IPS-15b (cell line): ENCODE data around the gene SESTD1.

ENCODE experiments used
- H3K27me3 ChIP-seq: one replicate; pipeline ENCODE4 v1.6.1; 2013; ENCODE audit warnings: low read length; ENCODE audit not compliant: control insufficient read depth, insufficient read depth
- H3K36me3 ChIP-seq: one replicate; pipeline ENCODE4 v1.6.1; 2013; ENCODE audit warnings: low read length; ENCODE audit not compliant: control insufficient read depth, insufficient read depth
- H3K4me1 ChIP-seq: one replicate; pipeline ENCODE4 v1.6.1; 2013; ENCODE audit warnings: mild to moderate bottlenecking, low read length; ENCODE audit not compliant: control insufficient read depth, insufficient read depth
- H3K4me3 ChIP-seq: one replicate; pipeline ENCODE4 v1.5.1; 2013; ENCODE audit warnings: low read depth, low read length
- H3K9ac ChIP-seq: one replicate; pipeline ENCODE4 v1.6.1; 2013; ENCODE audit warnings: low read depth, mild to moderate bottlenecking, low read length
- H3K9me3 ChIP-seq: one replicate; pipeline ENCODE4 v1.6.1; 2013; ENCODE audit warnings: mild to moderate bottlenecking, low read length; ENCODE audit not compliant: control insufficient read depth, insufficient read depth

The SESTD1 gene

GRCh38 chr2:179290329-179290728 is 25.7 kb upstream of the SESTD1 start:
- Histone ChIP-seq H3K27me3 (no peaks in the 10 kb centered on the region), H3K9me3 (no peaks in the 10 kb centered on the region), H3K9ac (no peak overlapping the region), H3K4me3 (no peak overlapping the region), H3K36me3 (no peaks in the 10 kb centered on the region), H3K4me1 (no peaks in the 10 kb centered on the region)

- no peaks in the 10 kb centered on the region for H3K27me3 ChIP-seq
- H3K4me1 ChIP-seq, result no peaks in the 10 kb centered on the region
- H3K4me3 ChIP-seq, result no peak overlapping the region
- H3K9me3 ChIP-seq, result no peaks in the 10 kb centered on the region
- H3K9ac ChIP-seq, result no peak overlapping the region
- no peaks in the 10 kb centered on the region for H3K36me3 ChIP-seq
These were observed 20.4 kb upstream of the SESTD1 start for GRCh38 chr2:179285060-179285459.

GRCh38 chr2:179277429-179278196 is 13.0 kb upstream of the SESTD1 start:
- H3K4me1 ChIP-seq, result no peaks in the 10 kb centered on the region
- no peak overlapping the region for H3K9ac ChIP-seq
- H3K36me3 ChIP-seq, result no peaks in the 10 kb centered on the region
- H3K9me3 ChIP-seq, result no peaks in the 10 kb centered on the region
- no peaks in the 10 kb centered on the region for H3K27me3 ChIP-seq
- H3K4me3 ChIP-seq, result no peak overlapping the region

GRCh38 chr2:179275253-179276012 is 10.8 kb upstream of the SESTD1 start:
- Histone ChIP-seq H3K4me1 (no peaks in the 10 kb centered on the region), H3K9me3 (no peaks in the 10 kb centered on the region), H3K36me3 (no peaks in the 10 kb centered on the region), H3K9ac (no peak overlapping the region), H3K27me3 (no peaks in the 10 kb centered on the region), H3K4me3 (no peak overlapping the region)

GRCh38 chr2:179274749-179275148 is 10.1 kb upstream of the SESTD1 start:
- H3K9ac ChIP-seq, result no peak overlapping the region
- no peaks in the 10 kb centered on the region for H3K4me1 ChIP-seq
- H3K4me3 ChIP-seq, result no peak overlapping the region
- H3K36me3 ChIP-seq, result no peaks in the 10 kb centered on the region
- no peaks in the 10 kb centered on the region for H3K9me3 ChIP-seq
- H3K27me3 ChIP-seq, result no peaks in the 10 kb centered on the region

GRCh38 chr2:179273461-179273962 is 8.9 kb upstream of the SESTD1 start:
- no peaks in the 10 kb centered on the region for H3K9me3 ChIP-seq
- H3K4me1 ChIP-seq, result peaks cover 2% of the 10 kb centered on the region
- H3K4me3 ChIP-seq, result no peak overlapping the region
- H3K27me3 ChIP-seq, result no peaks in the 10 kb centered on the region
- no peaks in the 10 kb centered on the region for H3K36me3 ChIP-seq
- no peak overlapping the region for H3K9ac ChIP-seq

GRCh38 chr2:179272406-179273192 is 8.0 kb upstream of the SESTD1 start:
- Histone ChIP-seq H3K9ac (no peak overlapping the region), H3K27me3 (no peaks in the 10 kb centered on the region), H3K4me3 (no peak overlapping the region), H3K36me3 (no peaks in the 10 kb centered on the region), H3K9me3 (no peaks in the 10 kb centered on the region), H3K4me1 (peaks cover 5% of the 10 kb centered on the region)

GRCh38 chr2:179270689-179271088 is 6.1 kb upstream of the SESTD1 start:
- Histone ChIP-seq H3K9ac (no peak overlapping the region), H3K4me3 (no peak overlapping the region), H3K36me3 (no peaks in the 10 kb centered on the region), H3K9me3 (no peaks in the 10 kb centered on the region), H3K27me3 (no peaks in the 10 kb centered on the region), H3K4me1 (peaks cover 9% of the 10 kb centered on the region)

- no peaks in the 10 kb centered on the region for H3K27me3 ChIP-seq
- H3K9me3 ChIP-seq, result no peaks in the 10 kb centered on the region
- no peak overlapping the region for H3K9ac ChIP-seq
- no peak overlapping the region for H3K4me3 ChIP-seq
- H3K36me3 ChIP-seq, result no peaks in the 10 kb centered on the region
- peaks cover 10% of the 10 kb centered on the region for H3K4me1 ChIP-seq
These were observed 3.8 kb upstream of the SESTD1 start for GRCh38 chr2:179268277-179268925.

GRCh38 chr2:179266271-179266670 is 1.6 kb upstream of the SESTD1 start:
- no peak overlapping the region for H3K9ac ChIP-seq
- H3K4me1 ChIP-seq, result peaks cover 10% of the 10 kb centered on the region
- H3K36me3 ChIP-seq, result no peaks in the 10 kb centered on the region
- H3K27me3 ChIP-seq, result peaks cover 6% of the 10 kb centered on the region
- H3K9me3 ChIP-seq, result no peaks in the 10 kb centered on the region
- no peak overlapping the region for H3K4me3 ChIP-seq

- Histone ChIP-seq H3K9ac (no peak overlapping the region), H3K36me3 (no peaks in the 10 kb centered on the region), H3K9me3 (no peaks in the 10 kb centered on the region), H3K4me1 (peaks cover 10% of the 10 kb centered on the region), H3K4me3 (peak overlapping the region; percentile 70), H3K27me3 (peaks cover 6% of the 10 kb centered on the region)
These were observed 464 bp upstream of the SESTD1 start for GRCh38 chr2:179265082-179265510.
